GM18867 (cell line): ENCODE results near the gene ZGLP1.

ENCODE experiments used
- ATAC-seq: cut with Tn5 transposase; IDR thresholded peaks from one replicate; pipeline ENCODE4 v1.9.1; 2021; ENCODE audit warnings: mild to moderate bottlenecking, moderate library complexity; ENCODE audit not compliant: unreplicated experiment

Gene ZGLP1

DNA sequence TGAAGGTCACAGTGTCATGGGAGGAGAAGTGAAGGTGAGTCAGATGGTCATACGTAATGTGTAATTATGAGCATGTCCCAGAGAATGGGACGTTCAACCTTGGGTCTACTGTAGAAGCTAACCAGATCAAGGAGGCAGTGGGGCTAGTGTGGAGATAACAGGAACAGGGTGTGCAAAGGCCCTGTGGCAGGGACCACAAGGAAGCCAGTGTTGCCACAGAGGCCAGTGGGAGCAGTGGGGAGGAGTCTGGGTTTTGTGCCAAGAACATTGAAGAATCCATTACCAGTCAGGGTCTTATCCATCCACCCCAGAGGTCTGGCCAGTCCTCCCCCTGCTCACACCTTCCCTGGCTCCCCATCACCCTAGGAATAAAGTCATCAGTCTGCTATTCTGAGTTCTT lies 54.3 kb downstream of the ZGLP1 start:
- no peak for ATAC-seq
